ENCODE measurements around the gene CLEC18A. TPM values are rescaled to one million over a fixed set of nuclear protein-coding genes. Genes with fewer than 3 reads are reported as not detected.

CLEC18A gene
- total RNA-seq, 2 donors from 2014 or later = 0.33 to 2.1 TPM

GRCh38 chr16:69938981-69939820 is 11.9 kb upstream of the CLEC18A start:
- no peaks in the 10 kb centered on the region for H3K27me3 ChIP-seq
- 94 to 97% methylated on average over 5 to 28 of the region's 28 CpGs for WGBS, 2 donors
- no peak for ATAC-seq
- H3K9me3 ChIP-seq = no peaks in the 10 kb centered on the region
- intact Hi-C loops (cut with DNase I) = no loop called here
- H3K27ac ChIP-seq = no peak overlapping the region
- peaks cover 30 to 46% of the 10 kb centered on the region in 2 donors for H3K36me3 ChIP-seq (replicated peaks in 1 of 2; ENCODE audit: insufficient read depth in 1 of 2, low read depth in 2 of 2)
- TF ChIP-seq POLR2A (IDR thresholded peaks at IDR 0.05) = no peak
- no peak overlapping the region for H3K4me3 ChIP-seq
- H3K4me1 ChIP-seq = no peaks in the 10 kb centered on the region
- DNase-seq = no peak

GRCh38 chr16:69939821-69940585 is 11.1 kb upstream of the CLEC18A start:
- ATAC-seq (no peak), DNase-seq (no peak)
- Histone ChIP-seq H3K4me1 (no peaks in the 10 kb centered on the region), H3K27me3 (no peaks in the 10 kb centered on the region), H3K36me3 (replicated peaks in 1 of 2; ENCODE audit: insufficient read depth in 1 of 2, low read depth in 2 of 2) (peaks cover 29 to 43% of the 10 kb centered on the region in 2 donors), H3K4me3 (no peak overlapping the region), H3K9me3 (no peaks in the 10 kb centered on the region), H3K27ac (no peak overlapping the region)
- intact Hi-C loops (cut with DNase I) = no loop called here
- 94 to 96% methylated on average over 13 to 26 of the region's 26 CpGs for WGBS, 2 donors
- TF ChIP-seq POLR2A (IDR thresholded peaks at IDR 0.05) = no peak
- no peak for TF ChIP-seq CTCF (IDR thresholded peaks at IDR 0.05)

GRCh38 chr16:69940676-69941075 is 10.5 kb upstream of the CLEC18A start:
- WGBS, 2 donors = 93 to 95% methylated on average over 7 to 13 of the region's 13 CpGs
- no peak for DNase-seq
- no peak for ATAC-seq

GRCh38 chr16:69941251-69942098 is 9.7 kb upstream of the CLEC18A start:
- no peak overlapping the region for H3K27ac ChIP-seq
- H3K27me3 ChIP-seq = no peaks in the 10 kb centered on the region
- 88 to 95% methylated on average over 15 to 28 of the region's 28 CpGs for WGBS, 2 donors
- intact Hi-C loops (cut with DNase I) = no loop called here
- no peaks in the 10 kb centered on the region for H3K4me1 ChIP-seq
- peaks cover 24 to 29% of the 10 kb centered on the region in 2 donors for H3K36me3 ChIP-seq (replicated peaks in 1 of 2; ENCODE audit: insufficient read depth in 1 of 2, low read depth in 2 of 2)
- DNase-seq (no peak), ATAC-seq (peak; percentile 15)
- no peaks in the 10 kb centered on the region for H3K9me3 ChIP-seq
- TF ChIP-seq POLR2A (IDR thresholded peaks at IDR 0.05) (no peak), CTCF (IDR thresholded peaks at IDR 0.05) (no peak)
- H3K4me3 ChIP-seq = no peak overlapping the region

More at GRCh38 chr16:69940676-69941075, 10.5 kb upstream of the CLEC18A start:
- H3K4me3 ChIP-seq = no peak overlapping the region
- H3K9me3 ChIP-seq = no peaks in the 10 kb centered on the region
- no peak overlapping the region for H3K27ac ChIP-seq
- no peak for TF ChIP-seq CTCF (IDR thresholded peaks at IDR 0.05)
- TF ChIP-seq POLR2A (IDR thresholded peaks at IDR 0.05) = no peak
- intact Hi-C loops (cut with DNase I) = no loop called here
- H3K4me1 ChIP-seq = no peaks in the 10 kb centered on the region
- no peaks in the 10 kb centered on the region for H3K27me3 ChIP-seq
- H3K36me3 ChIP-seq (replicated peaks in 1 of 2; ENCODE audit: insufficient read depth in 1 of 2, low read depth in 2 of 2) = peaks cover 24 to 37% of the 10 kb centered on the region in 2 donors
